C4-2B (cell line): ENCODE measurements around the gene FOXN3.

Experiments used
- H3K27ac ChIP-seq: fragments of 450-650 bp; 2 replicates; pipeline ENCODE4 v1.5.1; 2017
- ZFX ChIP-seq: fragments of 450-650 bp; IDR thresholded peaks from 2 replicates; pipeline ENCODE4 v1.6.1; 2017
- TF ChIP-seq, protein P1 (sequence below): fragments of 450-650 bp; conservative IDR thresholded peaks from 2 replicates; pipeline ENCODE4 v1.5.1; 2017; ENCODE audit warnings: mild to moderate bottlenecking

FOXN3 gene

DNA sequence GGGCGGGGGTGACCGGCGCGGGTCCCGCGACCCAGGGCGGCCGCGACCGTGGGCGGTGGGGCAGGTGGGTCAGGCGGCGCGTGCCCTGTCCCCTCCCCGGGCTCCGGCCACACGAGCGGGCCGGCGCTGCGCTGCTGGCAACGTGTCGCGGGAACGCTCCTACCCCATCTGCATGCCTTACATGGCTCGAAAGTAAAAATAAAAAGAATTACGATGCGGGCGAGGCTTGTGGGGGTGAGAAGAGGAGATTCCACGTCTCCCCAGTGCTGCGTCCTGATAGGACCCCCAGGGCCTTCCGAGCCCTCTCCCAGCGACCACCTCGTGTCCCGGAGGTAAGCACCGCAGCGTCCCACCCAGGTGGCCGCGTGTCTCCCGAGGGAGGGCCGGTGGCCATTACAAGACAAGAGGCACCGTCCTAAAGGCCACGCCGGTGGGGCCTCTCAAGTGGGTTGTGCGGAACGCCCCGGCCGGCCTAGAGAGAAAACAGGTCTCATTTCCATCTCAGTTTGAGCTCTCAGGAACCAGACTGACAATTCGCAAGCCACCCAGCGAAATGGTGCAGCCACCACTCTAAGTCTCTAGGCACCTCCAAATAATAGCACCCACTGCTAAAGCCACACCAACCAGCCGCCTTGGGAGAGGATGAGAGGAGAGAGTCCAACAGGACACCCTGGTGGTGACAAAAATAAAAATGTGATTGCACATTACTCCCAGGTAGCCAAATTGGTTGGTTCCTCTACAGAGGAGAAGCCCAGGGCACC, 612 bp upstream of the FOXN3 start:
- TF ChIP-seq, protein P1, sequence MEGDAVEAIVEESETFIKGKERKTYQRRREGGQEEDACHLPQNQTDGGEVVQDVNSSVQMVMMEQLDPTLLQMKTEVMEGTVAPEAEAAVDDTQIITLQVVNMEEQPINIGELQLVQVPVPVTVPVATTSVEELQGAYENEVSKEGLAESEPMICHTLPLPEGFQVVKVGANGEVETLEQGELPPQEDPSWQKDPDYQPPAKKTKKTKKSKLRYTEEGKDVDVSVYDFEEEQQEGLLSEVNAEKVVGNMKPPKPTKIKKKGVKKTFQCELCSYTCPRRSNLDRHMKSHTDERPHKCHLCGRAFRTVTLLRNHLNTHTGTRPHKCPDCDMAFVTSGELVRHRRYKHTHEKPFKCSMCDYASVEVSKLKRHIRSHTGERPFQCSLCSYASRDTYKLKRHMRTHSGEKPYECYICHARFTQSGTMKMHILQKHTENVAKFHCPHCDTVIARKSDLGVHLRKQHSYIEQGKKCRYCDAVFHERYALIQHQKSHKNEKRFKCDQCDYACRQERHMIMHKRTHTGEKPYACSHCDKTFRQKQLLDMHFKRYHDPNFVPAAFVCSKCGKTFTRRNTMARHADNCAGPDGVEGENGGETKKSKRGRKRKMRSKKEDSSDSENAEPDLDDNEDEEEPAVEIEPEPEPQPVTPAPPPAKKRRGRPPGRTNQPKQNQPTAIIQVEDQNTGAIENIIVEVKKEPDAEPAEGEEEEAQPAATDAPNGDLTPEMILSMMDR = peak; percentile 73
- TF ChIP-seq ZFX = peak; percentile 60
- H3K27ac ChIP-seq = peak overlapping the region; percentile 92

DNA sequence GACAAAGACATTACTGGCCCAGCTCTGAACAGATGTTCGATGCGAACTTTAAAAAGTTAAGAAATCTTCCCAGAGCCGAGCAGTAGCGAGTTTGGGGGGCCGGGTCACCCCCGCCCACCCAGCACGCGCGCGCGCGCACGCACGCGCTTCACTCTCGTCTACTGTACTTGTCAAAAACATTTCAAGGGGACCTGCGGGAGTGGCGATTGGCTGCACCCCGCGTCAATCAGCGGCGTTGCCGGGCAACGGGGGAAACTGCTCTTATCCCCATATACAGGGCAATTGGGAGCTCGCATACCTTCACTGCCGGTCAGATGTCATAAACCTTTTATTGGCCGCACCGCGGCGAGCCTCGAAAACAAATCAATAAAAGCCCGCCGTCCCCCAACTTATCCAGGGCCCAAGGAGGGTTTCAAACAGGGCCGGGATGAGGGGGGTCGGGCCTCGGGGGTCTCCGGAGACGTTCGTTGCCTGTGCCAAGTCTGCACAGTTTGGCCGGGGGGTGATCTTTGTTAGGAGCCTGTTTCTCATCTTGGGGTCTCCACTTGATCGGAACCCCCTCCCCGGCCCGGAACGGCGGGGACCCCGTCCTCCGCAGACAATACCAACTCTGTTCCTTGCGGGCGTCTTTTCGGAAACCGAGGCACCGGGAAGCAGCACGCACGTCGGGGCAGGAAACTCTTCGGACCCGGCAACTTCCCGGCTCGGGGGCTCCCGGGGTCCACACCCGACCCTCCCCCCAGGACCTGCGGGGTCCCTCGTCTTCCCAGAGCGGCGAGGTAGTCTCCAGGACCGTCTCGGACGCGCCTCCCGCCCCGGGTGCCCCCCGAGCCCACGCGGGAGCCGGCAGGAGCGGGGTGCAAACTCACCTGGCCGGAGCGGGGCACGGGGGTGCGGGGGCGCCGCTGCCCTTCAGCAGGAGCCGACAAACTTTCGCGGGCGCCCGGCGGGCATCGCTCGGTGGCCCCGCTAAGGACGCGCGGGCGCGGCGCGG, 734 bp downstream of the FOXN3 start:
- TF ChIP-seq ZFX = no peak
- TF ChIP-seq, protein P1 = no peak
- peak overlapping the region; percentile 92 for H3K27ac ChIP-seq

GRCh38 chr14:89415159-89415558, 1.9 kb downstream of the FOXN3 start:
- no peak overlapping the region for H3K27ac ChIP-seq
- TF ChIP-seq, protein P1 = no peak
- no peak for TF ChIP-seq ZFX

GRCh38 chr14:89411976-89412375, 5.1 kb downstream of the FOXN3 start:
- TF ChIP-seq, protein P1 = no peak
- TF ChIP-seq ZFX = no peak
- H3K27ac ChIP-seq = no peak overlapping the region

- TF ChIP-seq, protein P1 = no peak
- no peak for TF ChIP-seq ZFX
- H3K27ac ChIP-seq = no peak overlapping the region
Measured at GRCh38 chr14:89409961-89410360, 7.1 kb downstream of the FOXN3 start.

GRCh38 chr14:89408907-89409700, 7.9 kb downstream of the FOXN3 start:
- TF ChIP-seq ZFX = no peak
- TF ChIP-seq, protein P1 = no peak
- H3K27ac ChIP-seq = no peak overlapping the region
